ENCODE results near the gene N4BP2L1. TPM values are rescaled to one million over a fixed set of nuclear protein-coding genes. Genes with fewer than 3 reads are reported as not detected.

N4BP2L1 gene
- total RNA-seq (10 to 100 TPM in 1 of 10 donors, 1 to 10 TPM in 9; 2.5 to 10.6 (median 4.0) TPM), polyA plus RNA-seq (10 to 100 TPM in 1 of 2 donors, 1 to 10 TPM in 1; 3.2 to 14.9 TPM)
- long read RNA-seq, donor 1, partial matches to known transcripts: 0 of 7 reads
- long read RNA-seq, donor 1, other reads (novel, unspliced or antisense): 2 of 7 reads
- long read RNA-seq, donor 2, partial matches to known transcripts: 1 of 7 reads
- long read RNA-seq, donor 2, other reads (novel, unspliced or antisense): 2 of 7 reads
- long read RNA-seq, donor 3, partial matches to known transcripts: 0 of 8 reads
- long read RNA-seq, donor 3, other reads (novel, unspliced or antisense): 2 of 8 reads

DNA sequence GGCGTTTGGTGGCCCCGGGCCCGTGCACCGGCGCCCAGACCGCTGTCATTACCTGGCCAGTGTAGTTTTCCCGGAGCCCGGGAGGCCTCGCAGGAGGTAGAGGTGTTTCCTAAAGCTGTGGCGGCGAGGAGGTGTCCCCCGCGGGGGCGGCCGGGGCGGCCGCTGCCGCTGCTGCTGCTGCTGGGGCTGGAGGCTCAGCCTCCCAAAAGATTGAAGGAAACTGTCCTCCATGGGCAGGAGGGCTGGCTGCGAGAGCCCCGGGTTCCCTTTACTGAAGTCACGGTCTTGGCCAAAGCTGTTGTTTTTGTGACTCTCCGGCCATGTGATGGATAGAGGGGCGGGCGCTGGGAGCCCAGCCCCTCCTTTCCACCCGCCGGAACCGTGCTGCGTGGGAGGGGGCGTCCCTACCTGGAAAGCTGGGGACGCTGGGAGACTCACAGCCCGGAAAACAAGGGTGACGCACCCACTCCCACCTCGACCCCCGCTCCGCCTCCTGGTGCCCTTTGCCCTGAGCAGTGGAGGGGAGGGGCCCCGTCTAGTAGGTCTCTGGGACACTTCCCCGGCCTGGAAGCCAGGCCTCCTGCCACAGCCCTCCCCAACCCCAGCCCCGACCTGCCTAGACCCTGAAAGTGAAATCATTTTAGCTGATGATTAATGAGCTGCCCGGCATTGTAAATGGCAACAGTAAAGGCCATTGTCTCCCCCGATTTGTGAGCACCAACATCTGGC lies at the start of gene N4BP2L1:
TSS of gene N4BP2L1 (minus strand) at position 279 of the 729 bp plus-strand sequence. CDS start at position 231, 48 bp downstream.
- ATAC-seq: peak; percentile 79 to 89 (median 88)

GRCh38 chr13:32476892-32477291 lies 49.0 kb upstream of the N4BP2L1 start:
- WGBS, 2 donors: 74 to 75% methylated on average over 5 of the region's 5 CpGs
- TF ChIP-seq, protein P1, sequence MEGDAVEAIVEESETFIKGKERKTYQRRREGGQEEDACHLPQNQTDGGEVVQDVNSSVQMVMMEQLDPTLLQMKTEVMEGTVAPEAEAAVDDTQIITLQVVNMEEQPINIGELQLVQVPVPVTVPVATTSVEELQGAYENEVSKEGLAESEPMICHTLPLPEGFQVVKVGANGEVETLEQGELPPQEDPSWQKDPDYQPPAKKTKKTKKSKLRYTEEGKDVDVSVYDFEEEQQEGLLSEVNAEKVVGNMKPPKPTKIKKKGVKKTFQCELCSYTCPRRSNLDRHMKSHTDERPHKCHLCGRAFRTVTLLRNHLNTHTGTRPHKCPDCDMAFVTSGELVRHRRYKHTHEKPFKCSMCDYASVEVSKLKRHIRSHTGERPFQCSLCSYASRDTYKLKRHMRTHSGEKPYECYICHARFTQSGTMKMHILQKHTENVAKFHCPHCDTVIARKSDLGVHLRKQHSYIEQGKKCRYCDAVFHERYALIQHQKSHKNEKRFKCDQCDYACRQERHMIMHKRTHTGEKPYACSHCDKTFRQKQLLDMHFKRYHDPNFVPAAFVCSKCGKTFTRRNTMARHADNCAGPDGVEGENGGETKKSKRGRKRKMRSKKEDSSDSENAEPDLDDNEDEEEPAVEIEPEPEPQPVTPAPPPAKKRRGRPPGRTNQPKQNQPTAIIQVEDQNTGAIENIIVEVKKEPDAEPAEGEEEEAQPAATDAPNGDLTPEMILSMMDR (IDR thresholded peaks at IDR 0.05): no peak
- H3K27ac ChIP-seq: peak overlapping the region in 3 of 10 donors; percentile 36 to 41 (median 37)
- H3K36me3 ChIP-seq: peaks cover 0 to 17% (median 0%) of the 10 kb centered on the region in 9 donors
- no peaks in the 10 kb centered on the region for H3K9me3 ChIP-seq
- intact Hi-C loops (cut with DNase I): loop anchor here in 1 of 10 donors (10.0 kb wide), 1 partner anchor 58 kb away; the partner anchor contains the start of gene N4BP2L2
- H3K27me3 ChIP-seq: no peaks in the 10 kb centered on the region
- DNase-seq (no peak), ATAC-seq (peak in 1 of 8 donors; percentile 43)
- H3K4me3 ChIP-seq: no peak overlapping the region
- peaks cover 2 to 32% (median 19%) of the 10 kb centered on the region in 9 donors for H3K4me1 ChIP-seq

More for the DNA sequence above, at the start of gene N4BP2L1:
- TF ChIP-seq, protein P1 (IDR thresholded peaks at IDR 0.05): no peak
- DNase-seq: peak; percentile 72 to 79
- Histone ChIP-seq H3K27ac (peak within 1 kb of the TSS; percentile 82 to 97 (median 86)), H3K9me3 (no peaks in the 10 kb centered on the region), H3K4me3 (peak within 1 kb of the TSS; percentile 26 to 84 (median 77)), H3K36me3 (peaks cover 0 to 30% (median 0%) of the 10 kb centered on the region in 9 donors), H3K27me3 (no peaks in the 10 kb centered on the region), H3K4me1 (peaks cover 0 to 59% (median 26%) of the 10 kb centered on the region in 9 donors)
- intact Hi-C loops (cut with DNase I): loop anchor here in 5 of 10 donors (2.0 to 10.0 kb wide), 3 partner anchors 103 to 111 kb away; partner anchors contain the start of gene N4BP2L2 (in 5 of the 5)
- 2 to 3% methylated on average over 40 of the region's 40 CpGs for WGBS, 2 donors

GRCh38 chr13:32476021-32476731 lies 48.2 kb upstream of the N4BP2L1 start:
- Histone ChIP-seq H3K4me1 (peaks cover 5 to 39% (median 26%) of the 10 kb centered on the region in 9 donors), H3K4me3 (no peak overlapping the region), H3K27ac (peak overlapping the region in 3 of 10 donors; percentile 36 to 41 (median 37)), H3K36me3 (peaks cover 0 to 17% (median 0%) of the 10 kb centered on the region in 9 donors), H3K9me3 (no peaks in the 10 kb centered on the region), H3K27me3 (no peaks in the 10 kb centered on the region)
- DNase-seq: no peak
- intact Hi-C loops (cut with DNase I): loop anchor here in 1 of 10 donors (10.0 kb wide), 1 partner anchor 59 kb away; the partner anchor contains the start of gene N4BP2L2
- ATAC-seq: no peak
- TF ChIP-seq, protein P1 (IDR thresholded peaks at IDR 0.05): no peak
- WGBS, 2 donors: 81 to 83% methylated on average over 2 of the region's 2 CpGs
